Placental pericyte (primary cell): ENCODE results near the gene RDH5. TPM values are rescaled to one million over a fixed set of nuclear protein-coding genes. Genes with fewer than 3 reads are reported as not detected.

Experiments
- small RNA-seq: library from RNA; depleted of rRNA; stranded (forward); fragments of <200 nt; gene quantifications from one replicate; pipeline ENCODE3, GENCODE V24; 2012; ENCODE audit warnings: low replicate concordance
- total RNA-seq: library from RNA; depleted of rRNA; stranded (reverse); fragments of >200 nt; gene quantifications from 2 replicates; pipeline ENCODE4 v1.2.3, GENCODE V29; 2012

Gene RDH5
- total RNA-seq = 0.66 and 6.2 TPM in 2 replicates

GRCh38 chr12:55720071-55720564, at the start of gene RDH5:
Gene RDH5 (plus strand): TSS chr12:55720393. CDS start chr12:55721185, 792 bp downstream.

GRCh38 chr12:55707841-55708694, 12.1 kb upstream of the RDH5 start, which contains the start of gene ITGA7:
Gene ITGA7 (minus strand): TSS chr12:55707904. CDS start chr12:55707682, 222 bp downstream.

GRCh38 chr12:55715833-55716581, 4.2 kb upstream of the RDH5 start, which contains the start of gene BLOC1S1:
Gene BLOC1S1 (plus strand): TSS chr12:55716046. CDS start chr12:55716052, 6 bp downstream.

GRCh38 chr12:55728939-55729818, 9.0 kb downstream of the RDH5 start, which contains the start of gene CD63:
Gene CD63 (minus strand): TSS chr12:55729009. CDS start chr12:55728341, 668 bp downstream.

GRCh38 chr12:55742719-55743405, 22.7 kb downstream of the RDH5 start, which contains the start of gene GDF11:
Gene GDF11 (plus strand): TSS chr12:55743122. CDS start chr12:55743317, 195 bp downstream.

Small RNAs within 50 kb of the gene (small RNA-seq; reads per million reads assigned to genes)
- gene AC009779.1 (not detected), gene RF00017 (not detected)

Other genes with a start within 250 kb of the RDH5 start
- not detected in 2 replicates for gene OR6C68, start 228.0 kb upstream of the RDH5 start, total RNA-seq
- not detected in 2 replicates for gene OR6C4, start 170.8 kb upstream of the RDH5 start, total RNA-seq
- not detected in 2 replicates for gene OR2AP1, start 147.9 kb upstream of the RDH5 start, total RNA-seq
- gene OR10P1, start 83.5 kb upstream of the RDH5 start, total RNA-seq = not detected in 2 replicates
- gene ITGA7, start 12.5 kb upstream of the RDH5 start, total RNA-seq = under 0.01 and 0.14 TPM in 2 replicates
- 55.7 and 100 TPM in 2 replicates for gene BLOC1S1, start 4.3 kb upstream of the RDH5 start, total RNA-seq
- 942 and 1,516 TPM in 2 replicates for gene CD63, start 8.6 kb downstream of the RDH5 start, total RNA-seq
- 5.3 and 10.6 TPM in 2 replicates for gene GDF11, start 22.7 kb downstream of the RDH5 start, total RNA-seq
- 53.3 and 65.9 TPM in 2 replicates for gene SARNP, start 97.3 kb downstream of the RDH5 start, total RNA-seq
- 26.3 and 27.8 TPM in 2 replicates for gene ORMDL2, start 97.6 kb downstream of the RDH5 start, total RNA-seq
- gene DNAJC14, start 109.2 kb downstream of the RDH5 start, total RNA-seq = 35.2 and 56.0 TPM in 2 replicates
- gene MMP19, start 122.5 kb downstream of the RDH5 start, total RNA-seq = 9.0 and 11.2 TPM in 2 replicates
- 27.9 and 33.9 TPM in 2 replicates for gene PYM1, start 207.5 kb downstream of the RDH5 start, total RNA-seq
- gene DGKA, start 210.8 kb downstream of the RDH5 start, total RNA-seq = 32.4 and 42.4 TPM in 2 replicates
- gene PMEL, start 245.6 kb downstream of the RDH5 start, total RNA-seq = 0.72 and 0.88 TPM in 2 replicates
- 7.2 and 73.4 TPM in 2 replicates for gene CDK2, start 246.4 kb downstream of the RDH5 start, total RNA-seq